GM23338 (cell line): Measurements from ENCODE around the gene IL36B. TPM values are rescaled to one million over a fixed set of nuclear protein-coding genes. Genes with fewer than 3 reads are reported as not detected.

Source experiments
- ATAC-seq: fragments of 200-7000 bp; cut with Tn5 transposase; 3 replicates; pipeline ENCODE4 v1.9.1; 2020
- DNase-seq: peaks from one replicate; pipeline ENCODE4 v3.0.0-alpha.2; 2015; ENCODE audit warnings: low spot score
- H2AFZ ChIP-seq: fragments of 200-600 bp; sonication (generic); 2 replicates; pipeline ENCODE4 v1.8.0; 2016; ENCODE audit warnings: antibody characterized with exemption, mild to moderate bottlenecking, moderate library complexity
- H3F3A ChIP-seq: fragments of 200-600 bp; sonication (generic); replicated peaks from 2 replicates; pipeline ENCODE4 v1.8.0; 2017; ENCODE audit warnings: antibody characterized with exemption, mixed run types, low read depth
- H3K27ac ChIP-seq: fragments of 200-600 bp; sonication (generic); 2 replicates; pipeline ENCODE4 v1.6.1; 2016; ENCODE audit warnings: low read depth
- H3K27me3 ChIP-seq: fragments of 200-600 bp; sonication (generic); 2 replicates; pipeline ENCODE4 v1.8.0; 2016; ENCODE audit warnings: mild to moderate bottlenecking, mixed run types, moderate library complexity; ENCODE audit not compliant: insufficient read depth
- H3K36me3 ChIP-seq: fragments of 200-600 bp; sonication (generic); 2 replicates; pipeline ENCODE4 v1.8.0; 2016; ENCODE audit warnings: mild to moderate bottlenecking; ENCODE audit not compliant: insufficient read depth
- H3K4me1 ChIP-seq: fragments of 200-600 bp; sonication (generic); 2 replicates; pipeline ENCODE4 v1.8.0; 2016; ENCODE audit warnings: mild to moderate bottlenecking, moderate library complexity; ENCODE audit not compliant: insufficient read depth
- H3K4me2 ChIP-seq: fragments of 200-600 bp; sonication (generic); 2 replicates; pipeline ENCODE4 v1.7.1; 2017; ENCODE audit warnings: mixed run types
- H3K4me3 ChIP-seq: fragments of 200-600 bp; sonication (generic); 2 replicates; pipeline ENCODE4 v1.6.1; 2016; ENCODE audit warnings: mixed run types
- H3K79me2 ChIP-seq: fragments of 200-600 bp; sonication (generic); replicated peaks from 2 replicates; pipeline ENCODE4 v1.8.0; 2017; ENCODE audit warnings: mild to moderate bottlenecking; ENCODE audit not compliant: insufficient read depth
- H3K9me2 ChIP-seq: fragments of 200-600 bp; sonication (generic); 2 replicates; pipeline ENCODE4 v1.8.0; 2017; ENCODE audit not compliant: insufficient read depth
- H4K20me1 ChIP-seq: fragments of 200-600 bp; sonication (generic); replicated peaks from 2 replicates; pipeline ENCODE4 v1.8.0; 2017; ENCODE audit warnings: mild to moderate bottlenecking; ENCODE audit not compliant: insufficient read depth
- H3K27ac Mint-ChIP-seq: 2 replicates; pipeline ENCODE4 v1.8.0; 2020; ENCODE audit warnings: inconsistent platforms, mild to moderate bottlenecking, moderate library complexity, mixed read lengths
- H3K27me3 Mint-ChIP-seq: 3 replicates; pipeline ENCODE4 v1.8.0; 2022; ENCODE audit warnings: low read depth, mild to moderate bottlenecking, moderate library complexity, mixed read lengths, inconsistent platforms; ENCODE audit not compliant: insufficient read depth, poor library complexity
- H3K36me3 Mint-ChIP-seq: 3 replicates; pipeline ENCODE4 v1.8.0; 2021; ENCODE audit warnings: low read depth, mild to moderate bottlenecking, inconsistent platforms, moderate library complexity, mixed read lengths
- H3K4me1 Mint-ChIP-seq: 3 replicates; pipeline ENCODE4 v1.8.0; 2020; ENCODE audit warnings: mild to moderate bottlenecking, inconsistent platforms, mixed read lengths
- H3K4me3 Mint-ChIP-seq: 3 replicates; pipeline ENCODE4 v1.8.0; 2021; ENCODE audit warnings: moderate library complexity, mild to moderate bottlenecking, inconsistent platforms, mixed read lengths
- H3K9me3 Mint-ChIP-seq: 3 replicates; pipeline ENCODE4 v1.8.0; 2020; ENCODE audit warnings: moderate library complexity, mild to moderate bottlenecking, inconsistent platforms, mixed read lengths
- ETS1 ChIP-seq: IDR thresholded peaks from 2 replicates; pipeline ENCODE4 v1.6.1; 2016; ENCODE audit warnings: antibody characterized with exemption
- EZH2 ChIP-seq: fragments of 200-600 bp; sonication (generic); IDR thresholded peaks from one replicate; pipeline ENCODE4 v1.8.0; 2017; ENCODE audit warnings: antibody characterized with exemption, mild to moderate bottlenecking, low read depth; ENCODE audit not compliant: unreplicated experiment
- EZH2phosphoT487 ChIP-seq: fragments of 200-600 bp; sonication (generic); IDR thresholded peaks from one replicate; pipeline ENCODE4 v1.8.1; 2018; ENCODE audit warnings: antibody characterized with exemption; ENCODE audit not compliant: unreplicated experiment
- JUNB ChIP-seq: IDR thresholded peaks from one replicate; pipeline ENCODE4 v1.6.1; 2016; ENCODE audit warnings: antibody characterized with exemption; ENCODE audit not compliant: unreplicated experiment
- NANOG ChIP-seq: IDR thresholded peaks from 2 replicates; pipeline ENCODE4 v1.6.1; 2016; ENCODE audit warnings: antibody characterized with exemption, borderline replicate concordance
- POLR2AphosphoS5 ChIP-seq: IDR thresholded peaks from 2 replicates; pipeline ENCODE4 v1.6.1; 2016; ENCODE audit warnings: antibody characterized with exemption, low read depth
- REST ChIP-seq: IDR thresholded peaks from one replicate; pipeline ENCODE4 v1.6.1; 2018; ENCODE audit warnings: antibody characterized with exemption; ENCODE audit not compliant: unreplicated experiment
- ZNF114 ChIP-seq: fragments of 250-450 bp; sonication (Bioruptor Pico); IDR thresholded peaks from 2 replicates; pipeline ENCODE4 v1.5.0; 2020; ENCODE audit warnings: mild to moderate bottlenecking, moderate library complexity
- ZNF331 ChIP-seq: fragments of 250-450 bp; sonication (Bioruptor Pico); IDR thresholded peaks from 2 replicates; pipeline ENCODE4 v1.5.0; 2020; ENCODE audit warnings: low read depth, mild to moderate bottlenecking, moderate library complexity
- ZNF462 ChIP-seq: fragments of 250-450 bp; sonication (Bioruptor Pico); IDR thresholded peaks from 2 replicates; pipeline ENCODE4 v1.5.0; 2020; ENCODE audit warnings: mild to moderate bottlenecking, moderate library complexity
- polyA plus RNA-seq: library from polyadenylated mRNA; unstranded; fragments of >200 nt; fragmentation: Nextera tagmentation; extraction: Ambion mirVana; gene quantifications from 2 replicates; pipeline ENCODE4 v1.2.1, GENCODE V29; 2016
- total RNA-seq: library from RNA; depleted of rRNA; stranded (reverse); fragments of >200 nt; shearing (Covaris generic); gene quantifications from 2 replicates; pipeline ENCODE4 v1.2.3, GENCODE V29; 2014

Gene IL36B
- total and polyA plus RNA-seq, 2 experiments from 2014 or later = not detected

- TF ChIP-seq ZNF114 (no peak), NANOG (no peak), EZH2phosphoT487 (no peak), ZNF331 (CRISPR knock-in tag) (no peak), ZNF462 (CRISPR knock-in tag) (no peak), JUNB (no peak), ETS1 (no peak), POLR2AphosphoS5 (no peak), REST (no peak), EZH2 (no peak)
- Mint-ChIP-seq H3K4me3 (no peak overlapping the region), H3K9me3 (no peaks in the 10 kb centered on the region), H3K27me3 (no peaks in the 10 kb centered on the region), H3K36me3 (no peaks in the 10 kb centered on the region), H3K27ac (no peak overlapping the region), H3K4me1 (no peaks in the 10 kb centered on the region)
- H3K27ac ChIP-seq = no peak overlapping the region
- no peaks in the 10 kb centered on the region for H3K36me3 ChIP-seq
- H3K79me2 ChIP-seq = no peaks in the 10 kb centered on the region
- ATAC-seq (no peak), DNase-seq (no peak)
- no peaks in the 10 kb centered on the region for H3K27me3 ChIP-seq
- H2AFZ ChIP-seq = no peak overlapping the region
- no peak overlapping the region for H3K4me2 ChIP-seq
- H3K9me2 ChIP-seq = no peaks in the 10 kb centered on the region
- H4K20me1 ChIP-seq = no peaks in the 10 kb centered on the region
- no peaks in the 10 kb centered on the region for H3F3A ChIP-seq
- H3K4me3 ChIP-seq = no peak overlapping the region
- H3K4me1 ChIP-seq = no peaks in the 10 kb centered on the region
Measured at GRCh38 chr2:113085542-113085941, 32.9 kb upstream of the IL36B start.
